AG04449 (cell line): ENCODE results near the gene GALNT5.
A peak's percentile ranks its signal among the peaks of the same experiment; 100 is the strongest.

ENCODE experiments used
- CTCF ChIA-PET: fragments of 350-600 bp; formaldehyde crosslinking; extraction: SDS; loops from one replicate; lab custom pipeline; 2021; ENCODE audit warnings: antibody characterized with exemption; lab: Yijun Ruan, JAX
- POLR2A ChIA-PET: fragments of 400-600, 350-600 bp; formaldehyde crosslinking; extraction: SDS; loops from one replicate; lab custom pipeline; 2020; ENCODE audit warnings: antibody characterized with exemption, inconsistent platforms; lab: Yijun Ruan, JAX
- DNase-seq: peaks from one replicate; pipeline ENCODE4 v3.0.0-alpha.2; 2010; ENCODE audit warnings: low read depth, low spot score
- H3K4me3 ChIP-seq: 2 replicates; pipeline ENCODE4 v1.5.1; 2011; ENCODE audit warnings: low read depth, mild to moderate bottlenecking, control low read depth, low read length
- CTCF ChIP-seq: IDR thresholded peaks from one replicate; pipeline ENCODE4 v1.5.1; 2011; ENCODE audit warnings: mild to moderate bottlenecking, moderate library complexity, low read length, control low read depth, inconsistent platforms; ENCODE audit not compliant: insufficient read depth; ENCODE audit errors: missing control alignments

The GALNT5 gene

GRCh38 chr2:157231476-157231875, 26.0 kb upstream of the GALNT5 start:
- no peak for DNase-seq
- TF ChIP-seq CTCF = no peak
- H3K4me3 ChIP-seq = no peak overlapping the region
- POLR2A ChIA-PET = no interaction called here
- CTCF ChIA-PET = no interaction called here

GRCh38 chr2:157233506-157233905, 24.0 kb upstream of the GALNT5 start:
- H3K4me3 ChIP-seq = no peak overlapping the region
- no peak for TF ChIP-seq CTCF
- CTCF ChIA-PET = no interaction called here
- POLR2A ChIA-PET = no interaction called here
- peak; percentile 56 for DNase-seq

GRCh38 chr2:157236404-157236803, 21.1 kb upstream of the GALNT5 start:
- DNase-seq = no peak
- TF ChIP-seq CTCF = no peak
- ChIA-PET CTCF (interaction anchor here (1.7 kb wide), 1 partner anchor 8 kb away, joined by 7 read pairs; no protein-coding TSS in a partner anchor), POLR2A (no interaction called here)
- no peak overlapping the region for H3K4me3 ChIP-seq

DNA sequence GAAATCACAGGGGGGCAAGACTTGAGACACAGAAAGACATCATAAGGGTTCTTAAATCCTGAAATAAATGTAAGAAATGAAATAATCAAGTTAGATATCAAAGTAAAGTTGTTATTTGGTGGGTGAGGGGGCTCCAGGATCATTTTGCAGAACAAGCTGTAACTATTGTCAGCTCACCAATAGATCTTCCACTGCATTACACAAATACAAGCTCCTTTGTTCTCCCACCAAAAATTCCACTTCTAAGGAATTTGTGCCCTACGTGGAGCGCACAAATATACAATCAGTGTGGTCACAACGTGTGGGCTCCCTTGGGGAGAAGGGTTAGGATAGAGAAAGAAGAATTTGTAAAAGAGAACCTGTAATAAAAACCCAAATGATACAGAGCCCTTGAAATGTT, 19.2 kb upstream of the GALNT5 start:
- TF ChIP-seq CTCF = no peak
- no peak overlapping the region for H3K4me3 ChIP-seq
- POLR2A ChIA-PET = no interaction called here
- DNase-seq = no peak
- CTCF ChIA-PET = interaction anchor here (1.2 kb wide), 1 partner anchor 64 kb away, joined by 3 read pairs; no protein-coding TSS in a partner anchor

DNA sequence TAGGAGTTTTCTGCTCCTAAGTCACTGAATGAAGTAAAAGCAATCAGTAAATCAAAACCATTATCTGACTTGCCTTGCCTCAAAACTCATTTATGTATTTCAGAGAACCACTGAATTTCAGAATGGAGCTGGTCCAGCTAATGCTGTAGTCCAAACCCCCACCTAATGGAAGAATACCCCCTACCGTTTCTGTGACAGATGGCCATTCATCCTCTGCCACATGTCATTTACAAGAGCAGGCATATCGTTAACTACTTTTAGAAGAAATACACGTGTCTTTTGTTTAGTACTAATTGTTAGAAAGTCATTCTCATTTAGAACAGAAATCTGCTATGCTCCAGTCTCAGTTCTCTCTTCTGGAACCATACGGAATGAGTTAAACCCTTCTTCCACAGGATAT, 12.8 kb upstream of the GALNT5 start:
- no peak overlapping the region for H3K4me3 ChIP-seq

More for the DNA sequence above, 12.8 kb upstream of the GALNT5 start:
- TF ChIP-seq CTCF = no peak
- DNase-seq = no peak
- ChIA-PET POLR2A (no interaction called here), CTCF (interaction anchor here (1.4 kb wide), 1 partner anchor 9 kb away, joined by 7 read pairs; no protein-coding TSS in a partner anchor)
